CD14-positive monocyte (primary cell): ENCODE data around the gene INHBA. TPM values are rescaled to one million over a fixed set of nuclear protein-coding genes. Genes with fewer than 3 reads are reported as not detected.

Source experiments
- DNase-seq, 3 donors: peaks; one replicate each; pipeline ENCODE4 v3.0.0-alpha.2; 2011 to 2022
- H2AFZ ChIP-seq: 2 replicates; pipeline ENCODE4 v1.6.0; 2012; ENCODE audit warnings: mild to moderate bottlenecking, low read depth, low read length, inconsistent platforms; ENCODE audit not compliant: insufficient read depth, poor library complexity, severe bottlenecking
- H3K27ac ChIP-seq, 2 donors: 1 replicate in 1 of 2; 2 replicates in 1 of 2; pipeline ENCODE4 v1.5.1; 2012 to 2013; ENCODE audit warnings: low read length in 2 of 2, control low read depth in 1 of 2, inconsistent platforms in 1 of 2, low read depth in 1 of 2, mild to moderate bottlenecking in 1 of 2
- H3K27me3 ChIP-seq, 2 donors: one replicate each; pipeline versions ENCODE4 v1.6.0 to v1.6.1; 2011 to 2013; ENCODE audit warnings: low read length in 2 of 2; ENCODE audit not compliant: control insufficient read depth in 2 of 2, insufficient read depth in 2 of 2
- H3K36me3 ChIP-seq, 2 donors: replicated peaks in 1 of 2; 1 replicate in 1 of 2; 2 replicates in 1 of 2; pipeline versions ENCODE4 v1.5.1 to v1.6.1; 2012 to 2013; ENCODE audit warnings: low read length in 2 of 2, control low read depth in 1 of 2, inconsistent platforms in 1 of 2, mild to moderate bottlenecking in 1 of 2; ENCODE audit not compliant: insufficient read depth in 2 of 2, control insufficient read depth in 1 of 2
- H3K4me1 ChIP-seq, 2 donors: 1 replicate in 1 of 2; 2 replicates in 1 of 2; pipeline versions ENCODE4 v1.5.1 to v1.6.1; 2012 to 2013; ENCODE audit warnings: low read length in 2 of 2, control low read depth in 1 of 2, inconsistent platforms in 1 of 2, mild to moderate bottlenecking in 1 of 2, moderate library complexity in 1 of 2; ENCODE audit not compliant: insufficient read depth in 2 of 2, control insufficient read depth in 1 of 2
- H3K4me2 ChIP-seq: replicated peaks from 2 replicates; pipeline ENCODE3; 2012; ENCODE audit warnings: low read length, moderate library complexity, mild to moderate bottlenecking; ENCODE audit not compliant: poor library complexity, severe bottlenecking; ENCODE audit errors: extremely low read depth
- H3K4me3 ChIP-seq, 3 experiments: fragments of 200-600 bp in 1 of 3; sonication (generic) in 1 of 3; replicated peaks in 1 of 3; 1 replicate in 2 of 3; 2 replicates in 1 of 3; pipeline ENCODE4 v1.5.1; 2011 to 2013; ENCODE audit warnings: low read length in 3 of 3, mild to moderate bottlenecking in 3 of 3, control low read depth in 2 of 3, low read depth in 2 of 3, inconsistent platforms in 1 of 3, moderate library complexity in 1 of 3
- H3K79me2 ChIP-seq: 2 replicates; pipeline ENCODE4 v1.6.0; 2012; ENCODE audit warnings: mild to moderate bottlenecking, control low read depth, inconsistent platforms, low read length, moderate library complexity; ENCODE audit not compliant: insufficient read depth
- H3K9ac ChIP-seq: 2 replicates; pipeline ENCODE4 v1.6.0; 2017; ENCODE audit warnings: low read length, mild to moderate bottlenecking; ENCODE audit not compliant: insufficient read depth, poor library complexity, severe bottlenecking
- H3K9me3 ChIP-seq, 2 donors: replicated peaks in 1 of 2; 1 replicate in 1 of 2; 2 replicates in 1 of 2; pipeline versions ENCODE4 v1.5.1 to v1.6.1; 2012 to 2013; ENCODE audit warnings: low read length in 2 of 2, control low read depth in 1 of 2; ENCODE audit not compliant: control insufficient read depth in 1 of 2, insufficient read depth in 1 of 2
- H4K20me1 ChIP-seq: 2 replicates; pipeline ENCODE4 v1.6.0; 2012; ENCODE audit warnings: mild to moderate bottlenecking, low read length, control low read depth, moderate library complexity; ENCODE audit not compliant: insufficient read depth
- H3K27ac Mint-ChIP-seq, 7 donors: one replicate each; pipeline ENCODE4 v1.8.0; 2020; ENCODE audit warnings: mild to moderate bottlenecking in 7 of 7, mixed read lengths in 7 of 7, moderate library complexity in 6 of 7, inconsistent platforms in 2 of 7
- H3K27me3 Mint-ChIP-seq, 3 donors: one replicate each; pipeline ENCODE4 v1.8.0; 2021 to 2022; ENCODE audit warnings: low read depth in 3 of 3, mild to moderate bottlenecking in 3 of 3, mixed read lengths in 3 of 3, moderate library complexity in 3 of 3, inconsistent platforms in 1 of 3
- H3K36me3 Mint-ChIP-seq, 2 donors: one replicate each; pipeline ENCODE4 v1.8.0; 2020; ENCODE audit warnings: mixed read lengths in 2 of 2, inconsistent platforms in 1 of 2, mild to moderate bottlenecking in 1 of 2
- H3K4me1 Mint-ChIP-seq: one replicate; pipeline ENCODE4 v1.8.0; 2020; ENCODE audit warnings: mild to moderate bottlenecking, mixed read lengths
- H3K4me3 Mint-ChIP-seq, 2 donors: one replicate each; pipeline ENCODE4 v1.8.0; 2020; ENCODE audit warnings: mild to moderate bottlenecking in 2 of 2, mixed read lengths in 2 of 2, moderate library complexity in 1 of 2
- H3K9me3 Mint-ChIP-seq, 7 donors: one replicate each; pipeline ENCODE4 v1.8.0; 2020 to 2022; ENCODE audit warnings: mixed read lengths in 7 of 7, mild to moderate bottlenecking in 6 of 7, moderate library complexity in 6 of 7, inconsistent platforms in 2 of 7
- CTCF ChIP-seq: fragments of 200-600 bp; IDR thresholded peaks from one replicate; pipeline ENCODE4 v1.8.0; 2022; ENCODE audit warnings: antibody characterized with exemption, mild to moderate bottlenecking
- WGBS: methylation state at CpG from one replicate; pipeline ENCODE4 v1.1.5; 2013; ENCODE audit warnings: missing lambda C conversion rate; ENCODE audit not compliant: insufficient coverage; 5-methylcytosine and 5-hydroxymethylcytosine counted together
- intact Hi-C, 2 donors: fragments of 100-400 bp; cut with micrococcal nuclease; formaldehyde crosslinking; loops; one replicate each; pipeline versions ENCODE4 v1.15.0 to v1.15.1; 2023
- polyA plus RNA-seq, 3 donors: library from polyadenylated mRNA; depleted of rRNA in 1 of 3; unstranded in 2 of 3; stranded (reverse) in 1 of 3; fragments of 300-500 nt in 2 of 3; fragments of >200 nt in 1 of 3; fragmentation: Illumina TruSeq in 2 of 3; gene quantifications; 1 replicate in 2 of 3; 2 replicates in 1 of 3; pipeline ENCODE4 v1.2.3, GENCODE V29; 2012 to 2021

INHBA gene
- polyA plus RNA-seq, 3 donors: 0.08 to 0.24 (median 0.09) TPM

- intact Hi-C loops: no loop called here
- Histone ChIP-seq H3K36me3 (no peaks in the 10 kb centered on the region), H3K9ac (no peak overlapping the region), H3K27me3 (no peaks in the 10 kb centered on the region), H3K4me1 (no peaks in the 10 kb centered on the region), H3K4me3 (no peak overlapping the region), H3K9me3 (peaks cover 4 to 14% of the 10 kb centered on the region in 2 donors), H3K79me2 (no peaks in the 10 kb centered on the region), H4K20me1 (no peaks in the 10 kb centered on the region), H2AFZ (no peak overlapping the region), H3K4me2 (no peak overlapping the region), H3K27ac (no peak overlapping the region)
- Mint-ChIP-seq H3K4me1 (peaks cover 1% of the 10 kb centered on the region), H3K4me3 (no peak overlapping the region), H3K36me3 (no peaks in the 10 kb centered on the region), H3K27me3 (peaks cover 0 to 2% (median 1%) of the 10 kb centered on the region in 3 donors), H3K27ac (no peak overlapping the region), H3K9me3 (peaks cover 3 to 28% (median 16%) of the 10 kb centered on the region in 7 donors)
- no peak for DNase-seq
- TF ChIP-seq CTCF: no peak
- WGBS: no CpG with 5 or more reads among the region's 1 CpG
These were observed 48.0 kb upstream of the INHBA start for GRCh38 chr7:41750661-41751540.

GRCh38 chr7:41747961-41748360 lies 45.1 kb upstream of the INHBA start:
- H3K36me3 Mint-ChIP-seq: no peaks in the 10 kb centered on the region
- no peak overlapping the region for H3K27ac ChIP-seq
- no peak overlapping the region for H2AFZ ChIP-seq
- H3K9ac ChIP-seq: no peak overlapping the region
- peaks cover 1% of the 10 kb centered on the region for H3K4me1 Mint-ChIP-seq
- no peaks in the 10 kb centered on the region for H3K27me3 ChIP-seq
- no peaks in the 10 kb centered on the region for H4K20me1 ChIP-seq
- H3K27ac Mint-ChIP-seq: no peak overlapping the region
- no peak for DNase-seq
- no peak for TF ChIP-seq CTCF
- no peak overlapping the region for H3K4me3 Mint-ChIP-seq
- no peaks in the 10 kb centered on the region for H3K79me2 ChIP-seq
- no peaks in the 10 kb centered on the region for H3K36me3 ChIP-seq
- no peaks in the 10 kb centered on the region for H3K9me3 ChIP-seq
- H3K4me3 ChIP-seq: no peak overlapping the region
- peaks cover 0 to 2% (median 1%) of the 10 kb centered on the region in 3 donors for H3K27me3 Mint-ChIP-seq
- peaks cover 4 to 17% (median 10%) of the 10 kb centered on the region in 7 donors for H3K9me3 Mint-ChIP-seq
- H3K4me2 ChIP-seq: no peak overlapping the region
- intact Hi-C loops: no loop called here
- H3K4me1 ChIP-seq: no peaks in the 10 kb centered on the region
